GM18873 (cell line): ENCODE results near the gene USP17L30.
"Not testable (repeated sequence)": the region's sequence is repeated elsewhere in the genome, so short reads cannot be mapped to it uniquely, and the experiment has no call there.

ENCODE experiments used
- ATAC-seq: cut with Tn5 transposase; IDR thresholded peaks from one replicate; pipeline ENCODE4 v1.9.1; 2021; ENCODE audit warnings: mild to moderate bottlenecking, moderate library complexity, moderate number of reproducible peaks; ENCODE audit not compliant: unreplicated experiment, low FRiP score

The USP17L30 gene, protein sequence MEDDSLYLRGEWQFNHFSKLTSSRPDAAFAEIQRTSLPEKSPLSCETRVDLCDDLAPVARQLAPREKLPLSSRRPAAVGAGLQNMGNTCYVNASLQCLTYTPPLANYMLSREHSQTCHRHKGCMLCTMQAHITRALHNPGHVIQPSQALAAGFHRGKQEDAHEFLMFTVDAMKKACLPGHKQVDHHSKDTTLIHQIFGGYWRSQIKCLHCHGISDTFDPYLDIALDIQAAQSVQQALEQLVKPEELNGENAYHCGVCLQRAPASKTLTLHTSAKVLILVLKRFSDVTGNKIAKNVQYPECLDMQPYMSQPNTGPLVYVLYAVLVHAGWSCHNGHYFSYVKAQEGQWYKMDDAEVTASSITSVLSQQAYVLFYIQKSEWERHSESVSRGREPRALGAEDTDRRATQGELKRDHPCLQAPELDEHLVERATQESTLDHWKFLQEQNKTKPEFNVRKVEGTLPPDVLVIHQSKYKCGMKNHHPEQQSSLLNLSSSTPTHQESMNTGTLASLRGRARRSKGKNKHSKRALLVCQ

GRCh38 chr4:9362829-9363228, at the start of gene USP17L30:
Gene USP17L30 (plus strand): TSS chr4:9363129. CDS start chr4:9363129, 0 bp downstream.
- not testable (repeated sequence) for ATAC-seq

DNA sequence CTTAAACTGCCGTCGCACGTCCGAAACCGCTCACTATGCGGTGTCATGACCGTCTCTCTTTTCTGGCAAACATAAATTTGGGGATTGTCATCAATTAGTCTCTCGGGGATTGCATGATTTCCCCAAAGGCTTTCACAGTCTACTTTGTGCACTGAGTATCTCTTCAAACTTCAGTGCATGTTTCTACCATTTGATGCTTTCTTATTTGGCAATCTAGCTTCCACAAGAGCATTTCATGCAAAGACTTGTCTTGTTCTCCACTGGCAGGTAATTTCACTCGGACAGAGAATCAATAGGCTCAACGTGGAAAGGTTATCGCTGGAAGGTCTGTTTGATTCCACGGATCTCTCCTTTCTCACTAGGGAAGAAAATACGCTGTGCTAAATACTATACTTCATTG, 38.7 kb upstream of the USP17L30 start:
- not testable (repeated sequence) for ATAC-seq

GRCh38 chr4:9324865-9325264, 38.1 kb upstream of the USP17L30 start, which contains the start of gene USP17L24:
Gene USP17L24 (plus strand): TSS chr4:9325165. CDS start chr4:9325165, 0 bp downstream.
- ATAC-seq: not testable (repeated sequence)

DNA sequence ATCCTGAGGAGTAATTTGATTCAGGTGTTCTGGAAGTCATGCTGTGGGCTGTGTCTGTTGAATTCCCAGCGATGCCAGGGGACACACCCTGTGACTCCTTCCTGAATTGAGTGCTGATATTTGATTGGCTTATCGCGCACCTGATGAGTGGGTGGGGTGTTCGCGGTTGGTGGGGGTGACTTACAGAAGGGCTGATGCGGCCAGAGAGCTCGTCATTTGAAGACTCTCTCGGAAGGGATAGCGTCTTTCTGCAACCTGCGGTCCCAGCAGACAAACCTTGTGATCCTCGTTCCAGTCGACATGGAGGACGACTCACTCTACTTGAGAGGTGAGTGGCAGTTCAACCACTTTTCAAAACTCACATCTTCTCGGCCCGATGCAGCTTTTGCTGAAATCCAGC, 33.3 kb upstream of the USP17L30 start, which contains the start of gene USP17L25:
Gene USP17L25 (plus strand): TSS at position 301 of the 400 bp plus-strand sequence. CDS start 0 bp downstream, at position 301.
- ATAC-seq: not testable (repeated sequence)

DNA sequence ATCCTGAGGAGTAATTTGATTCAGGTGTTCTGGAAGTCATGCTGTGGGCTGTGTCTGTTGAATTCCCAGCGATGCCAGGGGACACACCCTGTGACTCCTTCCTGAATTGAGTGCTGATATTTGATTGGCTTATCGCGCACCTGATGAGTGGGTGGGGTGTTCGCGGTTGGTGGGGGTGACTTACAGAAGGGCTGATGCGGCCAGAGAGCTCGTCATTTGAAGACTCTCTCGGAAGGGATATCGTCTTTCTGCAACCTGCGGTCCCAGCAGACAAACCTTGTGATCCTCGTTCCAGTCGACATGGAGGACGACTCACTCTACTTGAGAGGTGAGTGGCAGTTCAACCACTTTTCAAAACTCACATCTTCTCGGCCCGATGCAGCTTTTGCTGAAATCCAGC, 28.6 kb upstream of the USP17L30 start, which contains the start of gene USP17L26:
Gene USP17L26 (plus strand): TSS at position 301 of the 400 bp plus-strand sequence. CDS start 0 bp downstream, at position 301.
- not testable (repeated sequence) for ATAC-seq

GRCh38 chr4:9339103-9339502, 23.8 kb upstream of the USP17L30 start, which contains the start of gene USP17L5:
Gene USP17L5 (plus strand): TSS chr4:9339403. CDS start chr4:9339403, 0 bp downstream.
- ATAC-seq: not testable (repeated sequence)

- not testable (repeated sequence) for ATAC-seq
Observed at GRCh38 chr4:9343848-9344247, 19.1 kb upstream of the USP17L30 start, which contains the start of gene USP17L27. Gene USP17L27 (plus strand): TSS chr4:9344148. CDS start chr4:9344148, 0 bp downstream.

GRCh38 chr4:9348593-9348992, 14.3 kb upstream of the USP17L30 start, which contains the start of gene USP17L28:
Gene USP17L28 (plus strand): TSS chr4:9348893. CDS start chr4:9348893, 0 bp downstream.
- ATAC-seq: not testable (repeated sequence)

DNA sequence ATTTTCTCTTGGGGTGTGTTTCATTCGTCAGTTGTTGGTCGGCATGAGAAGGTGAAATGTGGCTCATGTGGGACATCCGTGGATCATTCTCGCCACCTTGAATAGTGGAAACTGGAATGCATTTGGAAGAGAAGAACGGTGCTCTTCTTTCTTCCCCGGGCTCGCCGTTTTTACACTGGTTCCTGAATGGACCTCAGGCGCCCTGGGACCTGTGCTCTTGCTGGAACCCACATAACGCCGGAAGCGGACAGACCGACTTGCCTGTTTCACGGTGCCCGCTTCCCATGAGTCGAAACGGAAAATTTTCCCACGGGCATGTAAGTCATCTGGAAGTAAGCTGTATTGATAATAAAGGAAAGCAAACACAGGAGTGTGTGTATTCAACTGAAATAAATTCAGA, 12.1 kb upstream of the USP17L30 start:
- ATAC-seq: not testable (repeated sequence)

DNA sequence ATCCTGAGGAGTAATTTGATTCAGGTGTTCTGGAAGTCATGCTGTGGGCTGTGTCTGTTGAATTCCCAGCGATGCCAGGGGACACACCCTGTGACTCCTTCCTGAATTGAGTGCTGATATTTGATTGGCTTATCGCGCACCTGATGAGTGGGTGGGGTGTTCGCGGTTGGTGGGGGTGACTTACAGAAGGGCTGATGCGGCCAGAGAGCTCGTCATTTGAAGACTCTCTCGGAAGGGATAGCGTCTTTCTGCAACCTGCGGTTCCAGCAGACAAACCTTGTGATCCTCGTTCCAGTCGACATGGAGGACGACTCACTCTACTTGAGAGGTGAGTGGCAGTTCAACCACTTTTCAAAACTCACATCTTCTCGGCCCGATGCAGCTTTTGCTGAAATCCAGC, 9.6 kb upstream of the USP17L30 start, which contains the start of gene USP17L29:
Gene USP17L29 (plus strand): TSS at position 301 of the 400 bp plus-strand sequence. CDS start 0 bp downstream, at position 301.
- ATAC-seq: not testable (repeated sequence)

DNA sequence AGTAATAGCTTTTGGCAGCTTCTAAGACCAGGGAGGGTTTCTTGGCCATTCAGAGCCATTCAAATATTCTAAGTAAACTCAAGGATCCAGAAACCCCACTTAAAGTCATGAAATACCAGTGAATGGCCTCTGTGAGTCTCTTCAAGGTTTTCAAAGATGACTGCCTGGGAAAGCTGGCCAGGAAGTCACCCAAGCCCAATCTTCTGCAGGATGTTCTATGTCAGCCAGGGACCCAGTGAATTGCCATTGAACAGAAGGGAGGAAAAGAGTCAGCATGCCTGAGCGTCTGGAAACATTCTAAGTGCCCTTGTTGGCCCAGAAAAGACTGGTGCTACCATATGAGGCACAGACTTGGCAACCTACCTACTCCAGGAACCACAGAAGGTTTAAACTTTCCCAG, 17.0 kb downstream of the USP17L30 start:
- not testable (repeated sequence) for ATAC-seq

- not testable (repeated sequence) for ATAC-seq
Observed at GRCh38 chr4:9381012-9381534, 18.1 kb downstream of the USP17L30 start.

- no peak for ATAC-seq
Observed at GRCh38 chr4:9384126-9384525, 21.2 kb downstream of the USP17L30 start.

GRCh38 chr4:9389001-9389400, 26.1 kb downstream of the USP17L30 start:
- ATAC-seq: not testable (repeated sequence)

- not testable (repeated sequence) for ATAC-seq
Observed at GRCh38 chr4:9405774-9406173, 42.8 kb downstream of the USP17L30 start.

- ATAC-seq: not testable (repeated sequence)
Observed at GRCh38 chr4:9406491-9406890, 43.6 kb downstream of the USP17L30 start.

DNA sequence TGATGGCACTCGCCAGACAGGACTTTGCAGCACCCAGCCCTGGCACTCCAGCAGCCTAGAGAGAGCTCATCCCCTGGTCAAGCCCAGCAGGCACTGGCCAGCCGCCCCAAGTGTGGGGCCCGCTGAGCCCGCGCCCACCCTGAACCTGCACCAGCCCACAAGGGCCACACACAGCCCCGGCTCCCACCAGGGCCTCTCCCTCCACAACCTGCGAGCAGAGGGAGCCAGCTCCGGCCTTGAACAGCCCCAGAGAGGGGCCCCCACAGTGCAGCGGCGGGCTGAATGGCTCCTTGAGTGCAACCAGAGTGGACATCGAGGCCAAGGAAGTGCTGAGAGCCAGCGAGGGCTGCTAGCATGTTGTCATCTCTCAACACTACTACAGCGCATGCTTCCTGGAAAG, 46.9 kb downstream of the USP17L30 start:
- ATAC-seq: no peak
